HG03432 (cell line): ENCODE data around the gene HK1.

Experiments
- ATAC-seq: cut with Tn5 transposase; IDR thresholded peaks from one replicate; pipeline ENCODE4 v1.9.1; 2021; ENCODE audit warnings: mild to moderate bottlenecking, moderate library complexity; ENCODE audit not compliant: unreplicated experiment

The HK1 gene

DNA sequence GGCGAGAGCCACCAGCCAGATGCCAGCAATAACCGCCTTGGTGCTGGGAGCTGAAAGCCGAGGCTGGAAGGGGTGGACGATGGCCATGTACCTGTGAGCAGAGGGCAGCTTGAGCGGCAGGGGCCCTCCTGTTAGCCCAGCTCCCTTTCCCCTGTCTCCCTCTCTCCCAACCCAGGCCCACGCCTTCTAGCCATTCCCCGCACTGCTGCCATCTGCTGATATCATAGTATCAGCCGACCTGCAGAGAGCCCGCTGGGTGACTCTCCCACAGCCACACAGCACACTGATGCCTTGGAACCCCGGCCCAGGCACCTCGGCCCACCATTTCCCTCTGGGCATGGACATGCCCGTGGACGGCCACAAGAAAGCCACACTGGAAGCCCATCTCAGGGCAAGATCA is 136.8 kb downstream of the HK1 start:
- ATAC-seq, result no peak

DNA sequence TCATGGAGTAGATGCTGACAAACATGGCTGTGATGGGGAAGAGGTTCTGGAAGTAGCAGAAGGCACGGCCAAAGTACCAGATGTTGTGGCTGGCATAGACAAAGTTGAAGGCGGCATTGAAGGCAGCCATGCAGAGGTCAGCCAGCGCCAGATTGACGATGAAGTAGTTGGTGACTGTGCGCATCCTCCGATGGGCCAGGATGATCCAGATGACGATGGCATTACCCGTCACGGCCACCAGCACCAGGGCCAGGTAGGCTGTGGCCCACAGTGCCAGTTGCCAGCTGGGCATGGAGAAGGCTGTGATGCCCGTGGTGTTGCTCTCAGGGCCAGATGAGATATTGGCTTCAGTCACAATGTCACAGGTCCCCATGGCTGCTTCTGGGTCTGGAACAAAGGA is 137.7 kb downstream of the HK1 start:
- no peak for ATAC-seq

DNA sequence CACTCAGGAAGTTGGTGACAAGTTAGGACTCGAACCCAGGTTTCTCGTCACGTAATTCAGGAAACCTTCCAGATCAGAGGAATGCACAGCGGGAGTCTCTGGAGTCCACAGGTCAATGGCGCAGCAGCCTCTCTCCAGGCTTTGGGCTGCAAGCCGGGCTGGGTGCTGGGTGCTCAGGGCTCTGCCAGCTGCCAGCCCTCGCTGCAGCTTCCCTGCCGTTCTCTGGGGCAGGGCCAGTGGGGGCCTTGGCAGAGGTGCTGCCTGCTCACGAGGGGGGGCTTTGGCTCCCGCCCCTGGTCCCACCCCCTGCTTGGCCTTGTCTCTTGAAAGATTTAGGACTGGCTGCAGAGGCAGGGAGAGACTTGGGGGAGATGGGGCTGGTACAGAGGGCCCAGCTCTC is 138.4 kb downstream of the HK1 start, which contains the start of gene TACR2:
Gene TACR2, minus strand, starts transcription at position 224 of the 400 bp plus-strand sequence. CDS start 595 bp downstream, outside the sequence.
- ATAC-seq, result no peak

- ATAC-seq, result no peak
Observed at GRCh38 chr10:69417542-69417941, 139.2 kb downstream of the HK1 start.

DNA sequence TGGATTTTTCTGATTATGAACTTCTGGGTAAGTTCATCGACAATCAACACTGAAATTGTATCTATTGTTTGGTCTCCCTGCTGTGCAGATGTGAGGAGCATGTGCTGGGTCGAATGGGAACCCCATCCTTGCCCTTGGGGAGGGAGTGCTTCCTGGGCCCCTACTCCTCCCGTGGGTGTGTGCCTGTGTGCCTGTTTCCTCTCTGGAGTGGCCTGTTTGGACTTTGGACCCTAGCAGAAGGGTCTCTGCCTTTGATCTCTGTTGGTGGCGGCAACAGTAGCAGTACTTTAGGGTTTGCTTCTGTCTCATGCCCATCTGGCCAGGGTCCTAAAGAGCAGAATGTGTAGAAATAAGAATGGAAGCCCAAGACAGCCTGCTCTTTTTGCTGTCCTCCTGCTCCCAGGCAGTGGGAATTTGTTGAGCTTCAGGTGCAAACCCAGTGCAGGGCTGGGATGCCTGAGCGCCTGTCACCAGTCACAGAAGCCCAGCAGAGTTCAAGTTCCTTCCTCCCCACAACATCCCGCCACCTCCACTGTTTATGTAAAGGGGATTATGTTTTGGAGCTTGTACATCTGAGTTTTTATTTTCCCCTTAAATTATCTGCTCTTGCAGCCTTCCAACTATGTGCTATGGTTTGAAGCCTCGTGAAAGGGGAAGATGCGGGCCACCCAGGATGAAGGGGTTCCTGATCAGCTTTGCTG is 139.9 kb downstream of the HK1 start:
- no peak for ATAC-seq

DNA sequence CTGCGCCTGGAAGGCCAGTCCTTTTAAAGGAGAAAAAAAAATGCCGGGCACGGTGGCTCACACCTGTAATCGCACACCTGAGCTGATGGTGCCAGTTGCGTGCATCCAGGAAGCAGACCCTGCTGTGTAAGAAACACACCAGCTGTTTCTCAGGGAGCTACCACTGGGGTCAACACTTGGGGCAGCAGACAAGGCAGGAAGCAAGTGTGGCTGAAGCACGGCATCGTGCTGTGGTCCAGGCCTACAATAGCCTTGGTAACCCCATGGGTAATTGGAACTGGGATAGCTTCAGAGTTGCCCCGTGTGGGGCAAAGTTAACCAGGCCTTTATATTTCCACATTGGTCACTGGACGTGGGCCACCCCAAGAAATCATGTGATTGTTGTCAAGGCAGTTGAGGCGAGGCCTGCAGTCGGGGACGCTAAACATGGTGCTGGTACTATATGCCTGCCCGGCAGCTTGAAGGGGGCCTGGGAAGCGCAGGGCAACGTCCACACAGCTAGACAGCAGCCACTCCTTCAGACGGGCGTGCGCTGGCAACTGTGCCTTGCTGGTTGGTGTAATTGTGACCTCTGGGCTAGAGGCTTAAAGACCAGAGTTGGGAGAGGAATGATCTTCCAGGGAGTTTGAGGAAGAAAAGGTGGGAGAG is 140.9 kb downstream of the HK1 start:
- ATAC-seq, result no peak

DNA sequence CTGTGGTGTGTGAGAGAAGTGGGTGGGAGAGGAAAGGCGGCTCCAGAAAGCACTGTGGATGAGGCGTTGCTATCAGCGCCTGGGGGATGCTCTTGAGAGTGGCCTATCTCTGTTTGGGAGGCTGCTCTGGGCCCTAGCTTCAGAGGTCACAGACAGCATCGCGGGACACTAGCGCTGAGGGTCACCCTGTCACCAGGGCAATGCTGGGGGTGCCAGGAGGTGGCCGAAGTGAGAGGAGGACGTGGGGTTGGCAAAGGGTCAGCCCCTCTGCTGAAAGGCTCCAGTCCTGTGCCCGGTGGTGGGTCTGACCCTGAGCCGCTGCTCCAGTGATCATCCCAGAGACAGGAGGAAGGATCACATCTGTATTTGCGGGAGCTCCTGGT is 141.4 kb downstream of the HK1 start:
- no peak for ATAC-seq

DNA sequence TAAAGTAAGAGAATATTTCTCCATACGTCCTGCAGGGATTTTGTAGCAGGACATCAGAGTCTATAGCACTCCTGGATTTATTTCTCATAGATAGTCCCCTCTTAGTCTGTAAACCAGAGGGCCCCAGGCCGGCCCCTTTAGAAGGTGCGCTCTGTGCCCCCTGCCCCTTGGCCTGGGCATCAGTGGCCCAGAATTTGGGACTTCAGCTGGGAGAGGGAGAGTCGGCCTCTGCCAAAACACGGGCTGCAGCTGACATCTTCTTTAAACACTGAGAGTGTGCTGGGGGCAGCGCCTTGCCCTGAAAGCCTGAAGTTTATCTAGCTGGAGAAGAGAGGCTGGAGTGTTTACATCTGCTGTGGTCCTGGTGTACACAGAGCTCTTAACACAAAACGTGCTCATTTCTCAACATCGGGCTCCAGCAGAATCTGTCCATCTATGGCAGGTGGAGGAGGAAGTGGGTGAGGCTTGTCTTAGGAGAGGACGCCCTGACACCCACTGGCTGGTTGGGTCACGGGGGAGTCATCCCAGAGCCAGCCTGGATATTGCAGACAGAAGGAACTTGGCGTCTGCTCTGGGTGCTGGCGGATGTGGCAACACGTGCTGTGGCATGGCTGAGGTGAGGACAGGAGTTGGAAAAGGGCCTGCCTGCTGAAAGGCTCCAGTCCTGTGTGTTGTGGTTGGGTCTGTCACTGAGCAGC is 143.5 kb downstream of the HK1 start:
- ATAC-seq, result no peak

DNA sequence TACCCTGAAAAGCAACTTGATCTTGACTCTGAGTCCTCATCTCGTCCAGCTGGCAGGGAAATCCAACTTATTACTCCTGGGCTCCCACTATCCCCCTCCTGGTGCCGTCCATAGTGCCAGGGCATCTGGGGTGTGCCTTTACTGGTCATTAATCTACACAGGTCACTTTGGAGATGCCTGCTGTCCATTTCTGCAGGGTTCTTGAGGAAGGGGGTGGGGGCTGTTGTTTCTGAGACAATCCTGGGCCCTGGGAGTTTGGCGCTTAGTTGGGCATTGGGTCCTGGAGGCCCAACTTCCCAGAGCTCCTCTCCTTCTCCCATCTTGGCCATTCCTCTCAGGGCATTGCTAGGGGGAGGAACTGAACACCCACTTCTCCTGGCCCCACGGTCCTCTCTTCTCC is 144.4 kb downstream of the HK1 start:
- ATAC-seq, result no peak

DNA sequence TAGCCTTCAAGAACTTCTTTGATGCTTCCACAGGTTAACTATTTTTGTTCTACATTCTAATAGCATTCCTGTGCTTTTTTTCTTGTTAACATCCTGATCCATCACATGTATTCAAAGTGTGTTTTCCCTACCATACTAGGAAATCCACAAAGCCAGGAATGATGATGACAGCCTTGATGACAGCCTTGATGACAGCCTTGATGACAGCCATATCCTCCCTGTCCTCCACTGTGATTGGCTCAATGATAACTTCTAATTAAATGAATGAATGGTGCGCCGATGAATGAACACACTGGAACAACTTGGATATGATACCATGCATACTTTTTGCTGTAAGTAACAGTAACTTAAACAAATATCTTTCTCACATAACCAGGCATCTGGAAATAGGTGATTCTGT is 146.7 kb downstream of the HK1 start:
- no peak for ATAC-seq

DNA sequence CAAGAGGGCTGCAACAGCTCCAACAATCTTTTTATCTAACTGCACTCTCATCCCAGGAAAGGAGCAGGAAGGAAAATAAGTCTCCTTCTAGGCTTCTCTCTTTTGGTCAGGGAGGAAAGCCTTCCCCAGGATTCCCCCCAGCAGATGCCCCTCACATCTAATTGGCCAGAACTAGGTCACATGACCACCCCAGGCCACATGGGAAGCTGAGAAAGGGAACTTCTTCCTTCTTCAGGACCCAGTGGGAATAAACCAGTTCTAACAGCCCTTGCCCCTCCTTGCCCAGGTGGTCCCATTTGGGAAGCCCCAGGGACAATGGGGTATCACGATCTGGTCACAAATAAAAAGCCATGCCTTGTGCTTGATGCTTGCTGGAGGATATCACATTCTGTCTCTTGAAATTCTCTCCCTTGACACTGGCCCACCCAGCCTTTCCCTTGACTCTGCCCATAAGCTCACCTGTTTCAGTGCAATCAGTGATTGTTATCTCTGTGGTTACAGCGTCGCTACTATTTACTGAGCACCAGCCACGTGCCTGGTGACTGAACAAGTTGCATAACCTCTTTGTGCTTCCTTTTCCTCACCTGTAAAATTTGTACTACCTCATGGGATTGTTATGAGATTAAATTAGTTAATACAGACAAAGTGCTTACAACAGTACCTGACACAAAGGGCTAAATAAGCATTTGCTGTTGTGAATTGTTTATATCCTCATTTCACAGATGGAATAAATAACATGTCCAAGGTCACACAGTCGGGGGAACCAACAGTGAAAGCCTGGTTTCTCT is 147.4 kb downstream of the HK1 start:
- ATAC-seq, result no peak

- no peak for ATAC-seq
Observed at GRCh38 chr10:69426376-69426727, 148.1 kb downstream of the HK1 start.

- ATAC-seq, result no peak
Observed at GRCh38 chr10:69428165-69428564, 149.9 kb downstream of the HK1 start.

GRCh38 chr10:69434169-69434568 is 155.9 kb downstream of the HK1 start:
- ATAC-seq, result no peak

- no peak for ATAC-seq
Observed at GRCh38 chr10:69434926-69435325, 156.6 kb downstream of the HK1 start.

GRCh38 chr10:69435966-69436520 is 157.7 kb downstream of the HK1 start:
- ATAC-seq, result no peak

DNA sequence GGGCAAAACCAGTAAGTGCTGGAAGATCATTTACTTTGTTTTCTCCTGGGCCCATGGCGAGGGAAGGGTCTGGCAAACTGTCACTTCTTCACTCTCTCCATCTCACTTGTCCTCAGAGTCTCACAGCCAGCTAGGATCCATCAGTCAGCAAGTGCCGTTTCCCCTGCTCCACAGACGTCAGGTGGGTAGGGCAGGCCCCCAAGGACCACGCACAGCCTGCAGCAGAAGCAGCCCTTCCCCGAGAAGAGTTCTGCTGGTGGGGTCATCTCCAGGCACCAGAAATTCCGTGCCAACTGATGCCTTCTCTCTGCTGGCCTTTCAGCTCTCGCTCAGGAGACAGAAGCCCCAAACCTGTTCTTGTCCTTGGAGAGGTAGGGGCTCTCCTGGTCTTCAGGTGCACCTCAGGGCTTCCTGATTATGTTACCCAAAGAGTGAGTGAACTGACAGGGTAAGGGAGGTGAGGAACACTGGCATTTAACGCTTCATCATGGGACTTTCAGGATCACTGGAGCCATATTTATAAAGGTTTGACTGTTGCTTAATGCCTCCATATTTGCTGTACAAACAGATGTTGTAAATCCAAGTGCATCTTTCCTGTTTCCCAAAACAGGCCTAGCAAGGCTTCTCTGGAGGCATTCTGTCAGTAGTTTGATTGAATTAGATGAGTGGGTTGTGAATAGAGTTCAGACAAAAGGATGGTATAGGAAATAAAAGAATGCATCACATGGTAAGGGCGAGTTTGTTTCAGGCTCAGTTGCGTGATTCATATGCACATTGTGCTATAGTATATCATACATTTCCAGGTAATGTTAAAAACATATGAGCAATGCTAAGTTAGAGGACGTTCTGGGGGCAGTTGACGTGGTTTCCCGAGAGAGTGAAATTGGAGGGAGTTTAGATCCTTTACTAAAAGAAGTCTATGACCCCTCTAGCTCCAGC is 159.3 kb downstream of the HK1 start:
- ATAC-seq, result no peak

DNA sequence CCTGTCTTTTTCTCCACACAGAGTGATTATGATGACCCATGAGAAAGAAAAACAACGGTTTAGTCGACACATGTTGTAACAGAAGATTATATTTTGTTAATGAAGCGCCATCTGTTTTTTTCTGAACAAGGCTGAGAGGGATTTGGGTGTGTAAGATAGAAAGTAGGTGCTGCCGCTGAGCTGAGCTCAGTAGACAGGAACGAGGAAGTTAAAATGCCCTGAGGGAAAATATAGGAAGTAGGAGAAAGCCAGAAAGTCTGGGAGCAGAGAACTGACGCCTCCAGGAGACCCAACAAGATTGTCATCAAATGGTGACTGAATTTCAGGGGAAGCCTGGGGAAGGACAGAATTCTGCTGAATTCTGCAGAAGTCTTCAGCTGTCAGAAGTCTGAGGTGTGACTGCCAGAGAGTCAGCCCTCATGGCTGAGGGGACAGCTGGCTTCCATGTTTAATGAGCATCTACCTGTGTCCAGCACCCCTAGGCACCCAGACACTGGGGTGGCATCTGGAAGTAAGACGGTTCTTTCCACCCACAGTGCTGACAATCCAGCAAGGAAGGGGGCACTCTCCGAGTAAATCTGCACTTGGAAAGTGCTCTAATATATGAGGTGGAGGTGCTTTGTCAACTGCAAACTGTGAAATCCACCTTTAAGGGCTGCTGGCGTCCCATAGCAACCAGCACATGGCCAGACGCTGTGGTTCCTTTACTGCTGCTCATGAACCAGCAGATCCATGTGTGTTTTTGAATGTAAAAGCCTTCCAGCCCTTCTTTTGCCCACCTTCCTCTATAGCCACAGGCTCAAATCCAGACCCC is 160.4 kb downstream of the HK1 start:
- ATAC-seq, result no peak

DNA sequence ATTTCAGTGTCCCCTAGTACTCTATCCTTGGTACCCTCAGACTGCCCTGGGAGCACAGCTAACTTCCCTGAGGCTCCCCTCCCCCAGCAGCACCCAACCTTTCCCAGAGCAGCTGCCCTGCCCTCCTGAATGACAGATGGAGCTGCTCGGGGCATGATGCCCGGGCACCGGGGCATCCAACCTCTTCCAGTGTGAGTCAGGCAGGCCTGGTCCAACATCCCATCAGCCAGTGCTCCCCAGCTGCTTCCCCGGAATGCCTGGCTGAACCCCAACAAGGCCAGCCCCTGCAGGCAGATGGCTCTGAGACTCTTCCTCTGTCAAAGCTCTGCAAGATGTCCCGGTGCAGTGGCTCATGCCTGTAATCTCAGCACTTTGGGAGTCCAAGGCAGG is 161.0 kb downstream of the HK1 start:
- ATAC-seq, result no peak
